ENCODE results near the gene FBXO5. TPM values are rescaled to one million over a fixed set of nuclear protein-coding genes. Genes with fewer than 3 reads are reported as not detected.

Gene FBXO5
- total and polyA plus RNA-seq, 2 experiments from 2014 or later, result 11.2 to 15.5 TPM

GRCh38 chr6:152984513-152984872, 1.7 kb upstream of the FBXO5 start:
- 4 to 6% methylated on average over 7 of the region's 7 CpGs for WGBS, 2 experiments (ENCODE audit: low coverage in 1 of 2, low lambda C conversion rate in 2 of 2, missing lambda C conversion rate in 2 of 2)
- H3K27ac ChIP-seq, result peak overlapping the region; percentile 96
- no peaks in the 10 kb centered on the region for H3K9me2 ChIP-seq (ENCODE audit: insufficient read depth)
- peaks cover 67% of the 10 kb centered on the region for H3K79me2 ChIP-seq (ENCODE audit: insufficient read depth)
- in situ Hi-C loops (cut with MboI), result no loop called here
- H3K9ac ChIP-seq, result peak overlapping the region; percentile 96
- H3K4me2 ChIP-seq (ENCODE audit: unreplicated experiment), result peak overlapping the region; percentile 98
- peak overlapping the region; percentile 93 for H2AFZ ChIP-seq
- peak; percentile 38 for DNase-seq
- H4K20me1 ChIP-seq (ENCODE audit: insufficient read depth), result no peaks in the 10 kb centered on the region; the same call in 1 of the 2 replicates
- no peaks in the 10 kb centered on the region for H3K9me3 ChIP-seq (ENCODE audit: low read depth)
- peaks cover 18% of the 10 kb centered on the region for H3F3A ChIP-seq (ENCODE audit: insufficient read depth)
- H3K27me3 ChIP-seq (replicated peaks; ENCODE audit: insufficient read depth), result no peaks in the 10 kb centered on the region
- H3K4me3 ChIP-seq, result peak overlapping the region; percentile 98
- H3K36me3 ChIP-seq (ENCODE audit: low read depth), result no peaks in the 10 kb centered on the region
- H3K4me1 ChIP-seq (ENCODE audit: insufficient read depth), result peaks cover 26% of the 10 kb centered on the region
- TF ChIP-seq EZH2phosphoT487 (IDR thresholded peaks at IDR 0.05; ENCODE audit: insufficient read depth, low read depth) (no peak), EZH2 (IDR thresholded peaks at IDR 0.05; ENCODE audit: insufficient read depth, poor library complexity, severe bottlenecking) (no peak)

- Histone ChIP-seq H3F3A (ENCODE audit: insufficient read depth) (peaks cover 18% of the 10 kb centered on the region), H3K27me3 (replicated peaks; ENCODE audit: insufficient read depth) (no peaks in the 10 kb centered on the region), H3K79me2 (ENCODE audit: insufficient read depth) (peaks cover 71% of the 10 kb centered on the region), H3K36me3 (ENCODE audit: low read depth) (no peaks in the 10 kb centered on the region), H2AFZ (peak overlapping the region; percentile 93), H3K4me1 (ENCODE audit: insufficient read depth) (peaks cover 26% of the 10 kb centered on the region), H3K4me3 (peak overlapping the region; percentile 98), H3K9me3 (ENCODE audit: low read depth) (no peaks in the 10 kb centered on the region), H3K9me2 (ENCODE audit: insufficient read depth) (no peaks in the 10 kb centered on the region), H3K27ac (peak overlapping the region; percentile 96), H3K9ac (peak overlapping the region; percentile 96), H4K20me1 (ENCODE audit: insufficient read depth) (no peaks in the 10 kb centered on the region; the same call in 1 of the 2 replicates), H3K4me2 (ENCODE audit: unreplicated experiment) (peak overlapping the region; percentile 98)
- TF ChIP-seq EZH2 (IDR thresholded peaks at IDR 0.05; ENCODE audit: insufficient read depth, poor library complexity, severe bottlenecking) (no peak), EZH2phosphoT487 (IDR thresholded peaks at IDR 0.05; ENCODE audit: insufficient read depth, low read depth) (no peak)
- in situ Hi-C loops (cut with MboI), result no loop called here
- DNase-seq, result peak; percentile 93
- WGBS, 2 experiments (ENCODE audit: low coverage in 1 of 2, low lambda C conversion rate in 2 of 2, missing lambda C conversion rate in 2 of 2), result 0 to 2% methylated on average over 38 of the region's 38 CpGs
These were observed 1.0 kb upstream of the FBXO5 start for GRCh38 chr6:152983637-152984512.

DNA sequence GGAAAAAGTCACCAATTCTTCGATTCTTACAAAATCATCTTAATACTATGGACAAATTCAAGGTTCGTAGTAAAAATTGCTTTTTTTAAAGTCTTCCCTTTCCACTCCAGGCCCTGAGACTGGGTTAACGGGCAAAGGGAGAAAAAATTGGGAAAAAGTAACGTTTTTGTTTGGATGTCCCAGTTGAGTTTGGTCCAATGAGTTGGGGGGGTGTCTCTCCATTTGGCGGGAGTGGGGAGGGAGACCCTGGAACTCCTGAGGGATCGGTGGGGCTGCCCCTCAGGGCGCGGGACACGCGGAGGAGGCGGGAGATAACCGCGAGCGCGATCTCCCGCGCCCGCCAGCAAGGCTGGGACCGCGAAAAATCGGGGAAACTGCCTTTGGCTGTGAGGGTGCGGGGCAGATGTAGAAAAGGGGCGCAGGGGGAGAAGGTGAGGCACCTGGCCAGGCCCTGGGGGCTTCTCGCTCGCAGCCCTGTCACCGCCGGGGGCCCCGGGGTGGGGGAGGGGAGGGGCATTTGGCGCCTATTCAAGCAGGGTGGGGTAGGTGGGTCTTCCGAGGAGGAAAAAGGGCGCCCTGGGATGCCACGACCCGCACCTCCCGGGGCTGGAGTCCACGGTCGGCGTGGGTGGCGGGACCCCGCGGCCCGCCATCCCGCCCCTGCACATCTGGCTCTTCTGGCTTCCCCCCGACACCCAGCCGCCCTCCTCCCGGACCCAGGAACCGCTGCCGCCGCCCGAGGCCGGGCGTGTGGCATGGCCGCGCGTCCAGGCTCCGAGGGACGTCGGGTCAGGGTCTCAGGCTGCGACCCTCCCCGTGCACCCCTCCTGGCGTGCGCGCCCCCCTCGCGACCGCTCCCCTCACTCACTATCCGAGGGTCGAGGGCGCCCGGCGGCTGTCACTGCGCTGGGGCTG, 595 bp downstream of the FBXO5 start:
- no peak for DNase-seq
- peaks cover 3% of the 10 kb centered on the region; the same call in 1 of the 2 replicates for H3K36me3 ChIP-seq (ENCODE audit: low read depth)
- no peaks in the 10 kb centered on the region for H3K27me3 ChIP-seq (replicated peaks; ENCODE audit: insufficient read depth)
- no peak for TF ChIP-seq EZH2 (IDR thresholded peaks at IDR 0.05; ENCODE audit: insufficient read depth, poor library complexity, severe bottlenecking)
- TF ChIP-seq EZH2phosphoT487 (IDR thresholded peaks at IDR 0.05; ENCODE audit: insufficient read depth, low read depth), result no peak
- peak overlapping the region; percentile 98 for H3K4me3 ChIP-seq
- H3K9ac ChIP-seq, result peak overlapping the region; percentile 76
- peak overlapping the region; percentile 87 for H3K4me2 ChIP-seq (ENCODE audit: unreplicated experiment)
- H2AFZ ChIP-seq, result peak overlapping the region; percentile 62
- H3F3A ChIP-seq (ENCODE audit: insufficient read depth), result peaks cover 18% of the 10 kb centered on the region
- H3K27ac ChIP-seq, result no peak overlapping the region
- in situ Hi-C loops (cut with MboI), result no loop called here
- 5 to 9% methylated on average over 20 to 70 of the region's 71 CpGs for WGBS, 2 experiments (ENCODE audit: low coverage in 1 of 2, low lambda C conversion rate in 2 of 2, missing lambda C conversion rate in 2 of 2)
- H3K79me2 ChIP-seq (ENCODE audit: insufficient read depth), result peaks cover 87% of the 10 kb centered on the region
- H3K4me1 ChIP-seq (ENCODE audit: insufficient read depth), result peaks cover 26% of the 10 kb centered on the region
- no peaks in the 10 kb centered on the region for H3K9me2 ChIP-seq (ENCODE audit: insufficient read depth)
- H3K9me3 ChIP-seq (ENCODE audit: low read depth), result no peaks in the 10 kb centered on the region
- H4K20me1 ChIP-seq (ENCODE audit: insufficient read depth), result no peaks in the 10 kb centered on the region; the same call in 1 of the 2 replicates

- no peak for DNase-seq
- in situ Hi-C loops (cut with MboI), result no loop called here
- H3K27ac ChIP-seq, result no peak overlapping the region
- H3F3A ChIP-seq (ENCODE audit: insufficient read depth), result peaks cover 18% of the 10 kb centered on the region
- WGBS, 2 experiments (ENCODE audit: low coverage in 1 of 2, low lambda C conversion rate in 2 of 2, missing lambda C conversion rate in 2 of 2), result 58 to 71% methylated on average over 2 of the region's 2 CpGs
- no peaks in the 10 kb centered on the region; the same call in 1 of the 2 replicates for H4K20me1 ChIP-seq (ENCODE audit: insufficient read depth)
- H3K9me2 ChIP-seq (ENCODE audit: insufficient read depth), result no peaks in the 10 kb centered on the region
- no peak overlapping the region for H2AFZ ChIP-seq
- H3K27me3 ChIP-seq (replicated peaks; ENCODE audit: insufficient read depth), result no peaks in the 10 kb centered on the region
- peak overlapping the region; percentile 76 for H3K9ac ChIP-seq
- peaks cover 87% of the 10 kb centered on the region for H3K79me2 ChIP-seq (ENCODE audit: insufficient read depth)
- peak overlapping the region; percentile 87 for H3K4me2 ChIP-seq (ENCODE audit: unreplicated experiment)
- H3K9me3 ChIP-seq (ENCODE audit: low read depth), result no peaks in the 10 kb centered on the region
- no peak for TF ChIP-seq EZH2phosphoT487 (IDR thresholded peaks at IDR 0.05; ENCODE audit: insufficient read depth, low read depth)
- TF ChIP-seq EZH2 (IDR thresholded peaks at IDR 0.05; ENCODE audit: insufficient read depth, poor library complexity, severe bottlenecking), result no peak
- H3K4me1 ChIP-seq (ENCODE audit: insufficient read depth), result peaks cover 26% of the 10 kb centered on the region
- H3K36me3 ChIP-seq (ENCODE audit: low read depth), result peaks cover 3% of the 10 kb centered on the region; the same call in 1 of the 2 replicates
- H3K4me3 ChIP-seq, result peak overlapping the region; percentile 98
These were observed 1.6 kb downstream of the FBXO5 start for GRCh38 chr6:152981219-152981618.

Data from GM23248 (cell line).